ENCODE results near the gene ABITRAM.
"Not testable (repeated sequence)": the region's sequence is repeated elsewhere in the genome, so short reads cannot be mapped to it uniquely, and the experiment has no call there.

Gene ABITRAM

GRCh38 chr9:108934323-108934893, at the start of gene ABITRAM:
TSS of gene ABITRAM (plus strand) at chr9:108934400. CDS start at chr9:108934487, 87 bp downstream.
- DNase-seq (ENCODE audit: low read depth), result peak; percentile 50

- no peak for DNase-seq (ENCODE audit: low read depth)
Measured at GRCh38 chr9:108884701-108885100, 49.5 kb upstream of the ABITRAM start.

- no peak for DNase-seq (ENCODE audit: low read depth)
Measured at GRCh38 chr9:108885643-108886348, 48.4 kb upstream of the ABITRAM start.

GRCh38 chr9:108886594-108887271, 47.5 kb upstream of the ABITRAM start:
- DNase-seq (ENCODE audit: low read depth), result not testable (repeated sequence)

DNA sequence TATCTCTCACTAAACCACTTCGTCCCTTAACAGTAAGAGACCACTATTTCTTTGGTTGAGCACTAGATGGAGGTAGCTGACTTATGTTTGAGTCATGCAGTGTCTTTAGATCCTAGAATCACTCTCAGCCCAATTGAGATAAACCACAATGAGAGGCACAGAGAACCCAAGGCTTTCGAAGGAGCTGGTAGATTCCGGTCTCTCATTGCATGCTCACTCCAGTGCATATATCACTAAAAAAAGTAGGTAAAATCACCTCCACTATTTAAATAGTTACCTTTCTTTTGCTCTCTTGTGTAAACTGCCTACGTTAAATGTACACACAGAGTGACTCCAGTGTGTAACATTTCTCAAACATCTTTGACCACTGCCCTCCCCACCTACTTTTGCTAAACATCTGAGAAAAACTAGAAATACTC, 44.5 kb upstream of the ABITRAM start:
- no peak for DNase-seq (ENCODE audit: low read depth)

GRCh38 chr9:108894225-108894997, 39.8 kb upstream of the ABITRAM start:
- DNase-seq (ENCODE audit: low read depth), result no peak

DNA sequence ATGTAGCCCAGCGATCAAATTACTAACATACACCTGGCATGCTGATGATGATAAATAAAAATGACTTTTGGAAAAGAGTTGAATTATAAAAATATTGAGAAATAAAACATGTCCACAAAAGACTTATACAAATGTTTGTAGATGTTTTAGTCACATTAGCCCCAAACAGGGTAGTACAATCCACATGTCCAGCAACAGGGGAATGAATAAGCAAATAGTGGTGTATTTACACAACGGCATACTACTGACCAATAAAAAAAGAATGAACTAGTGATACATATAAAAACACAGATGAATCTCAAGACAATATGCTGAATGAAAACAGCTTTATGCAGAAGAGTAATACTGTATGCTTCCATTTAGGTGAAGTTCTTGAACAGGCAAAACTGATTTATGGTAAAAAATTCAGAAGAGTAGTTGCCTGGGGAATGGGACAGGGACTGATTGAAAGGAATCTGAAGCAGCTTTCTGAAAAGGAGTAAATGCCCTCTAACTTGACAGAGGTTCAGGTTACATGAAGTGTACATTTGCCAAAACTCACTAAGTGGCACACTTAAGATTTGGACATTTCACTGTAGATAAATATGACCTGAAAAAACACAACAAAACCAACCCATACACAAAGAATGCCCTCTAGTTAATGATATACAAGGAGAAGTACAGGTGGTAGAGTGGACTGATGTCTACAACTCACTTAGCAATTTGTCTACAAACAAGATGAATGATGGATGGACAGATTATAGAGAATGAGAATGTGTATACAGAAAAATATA, 36.7 kb upstream of the ABITRAM start:
- no peak for DNase-seq (ENCODE audit: low read depth)

DNA sequence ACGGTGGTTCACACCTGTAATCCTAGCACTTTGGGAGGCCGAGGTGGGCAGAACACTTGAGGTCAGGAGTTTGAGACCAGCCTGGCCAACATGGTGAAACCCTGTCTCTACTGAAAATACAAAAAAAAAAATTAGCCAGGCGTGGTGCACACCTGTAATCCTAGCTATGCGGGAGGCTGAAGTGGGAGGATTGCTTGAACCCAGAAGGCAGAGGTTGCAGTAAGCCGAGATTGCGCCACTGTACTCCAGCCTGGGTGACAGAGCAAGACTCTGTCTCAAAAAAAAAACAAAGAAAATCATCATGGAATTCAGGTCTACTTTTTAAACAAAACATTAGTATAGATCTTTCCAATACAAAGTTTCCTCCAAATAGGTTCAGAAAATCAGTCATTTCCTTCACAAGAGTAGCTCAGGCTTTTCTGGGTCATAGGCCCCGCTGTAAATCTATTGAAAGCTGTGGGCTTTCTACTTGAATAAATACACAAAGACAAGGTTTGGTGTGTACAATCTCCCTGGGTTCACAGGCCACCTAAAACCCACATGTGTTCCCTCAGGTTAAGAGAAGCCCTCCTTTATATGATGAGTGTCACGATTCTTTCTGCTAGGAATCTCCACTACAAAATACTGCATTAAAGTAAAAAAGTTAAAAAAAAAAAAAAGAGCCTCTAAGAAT, 35.0 kb upstream of the ABITRAM start:
- DNase-seq (ENCODE audit: low read depth), result not testable (repeated sequence)

GRCh38 chr9:108900176-108900575, 34.0 kb upstream of the ABITRAM start:
- DNase-seq (ENCODE audit: low read depth), result no peak

GRCh38 chr9:108903420-108904103, 30.6 kb upstream of the ABITRAM start:
- DNase-seq (ENCODE audit: low read depth), result no peak

- DNase-seq (ENCODE audit: low read depth), result no peak
Measured at GRCh38 chr9:108904161-108904560, 30.0 kb upstream of the ABITRAM start.

DNA sequence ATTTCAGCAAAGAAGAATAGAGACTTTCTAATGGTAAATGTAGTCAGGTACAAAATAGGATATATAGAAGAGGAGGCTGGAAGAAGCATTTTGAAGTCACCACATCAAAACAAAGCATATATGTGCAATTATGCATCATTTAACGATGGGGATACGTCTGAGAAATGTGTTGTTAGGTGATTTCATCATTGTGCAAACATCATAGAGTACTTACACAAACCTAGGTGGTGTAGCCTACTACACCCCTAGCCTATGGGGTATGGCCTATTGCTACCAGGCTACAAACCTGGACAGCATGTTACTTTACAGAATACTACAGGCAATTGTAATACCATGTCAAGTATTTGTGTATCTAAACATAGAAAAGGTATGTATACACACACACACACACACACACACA, 28.7 kb upstream of the ABITRAM start:
- no peak for DNase-seq (ENCODE audit: low read depth)

DNA sequence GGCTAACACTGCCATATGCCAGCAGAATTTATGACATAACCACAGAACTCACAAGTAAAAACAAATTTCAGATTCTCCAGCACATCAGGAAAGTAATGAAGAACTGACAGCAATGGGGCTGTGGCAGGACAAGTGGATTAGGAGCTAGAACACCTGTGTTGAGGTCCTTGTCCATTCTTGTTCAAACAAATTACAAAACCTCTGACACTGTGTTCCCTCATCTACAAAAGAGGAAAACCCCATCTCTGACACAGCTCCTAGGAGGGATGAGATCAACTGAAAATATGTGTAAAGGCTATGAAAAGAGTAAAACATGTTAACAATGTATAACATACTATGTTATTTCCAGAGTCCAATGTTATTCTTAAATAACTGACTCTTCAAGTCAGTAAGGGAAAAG, 23.8 kb upstream of the ABITRAM start:
- no peak for DNase-seq (ENCODE audit: low read depth)

DNA sequence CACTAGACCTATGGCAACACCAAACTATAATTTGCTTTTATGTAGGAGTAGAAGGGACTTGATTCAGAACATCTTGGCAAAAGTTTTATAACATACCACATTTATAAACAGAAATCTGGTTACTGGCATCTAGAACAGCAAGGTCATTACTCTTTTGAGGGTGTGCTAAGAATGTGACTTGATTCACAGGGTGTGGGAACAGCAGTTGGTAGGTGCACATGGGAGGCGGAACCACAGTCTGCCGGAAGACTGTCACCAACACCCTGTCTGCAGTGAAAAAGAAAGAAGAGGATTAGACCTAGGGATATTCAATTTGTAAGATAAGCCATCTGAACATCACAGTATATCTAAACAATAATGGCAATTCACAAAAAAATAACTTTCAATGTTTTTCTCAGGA, 23.3 kb upstream of the ABITRAM start:
- DNase-seq (ENCODE audit: low read depth), result no peak

DNA sequence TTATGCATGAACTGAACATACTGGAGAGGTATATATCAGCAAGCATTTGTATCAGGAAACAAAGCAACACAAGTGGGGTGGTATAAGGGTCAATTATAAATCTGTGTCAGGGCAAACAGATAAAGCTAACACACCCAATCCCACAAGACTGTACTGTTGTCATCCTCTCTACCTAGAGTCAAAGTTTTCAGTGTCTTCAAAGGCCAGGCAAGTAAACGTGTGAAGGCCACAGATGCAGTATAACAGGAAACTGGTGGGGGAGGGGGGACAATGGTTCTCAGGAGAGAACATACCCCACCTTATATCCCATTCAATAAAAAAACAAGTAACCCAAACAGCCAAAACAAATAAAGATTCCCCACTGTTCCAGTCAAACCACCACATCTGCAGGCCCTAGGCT, 22.4 kb upstream of the ABITRAM start:
- DNase-seq (ENCODE audit: low read depth), result no peak

DNA sequence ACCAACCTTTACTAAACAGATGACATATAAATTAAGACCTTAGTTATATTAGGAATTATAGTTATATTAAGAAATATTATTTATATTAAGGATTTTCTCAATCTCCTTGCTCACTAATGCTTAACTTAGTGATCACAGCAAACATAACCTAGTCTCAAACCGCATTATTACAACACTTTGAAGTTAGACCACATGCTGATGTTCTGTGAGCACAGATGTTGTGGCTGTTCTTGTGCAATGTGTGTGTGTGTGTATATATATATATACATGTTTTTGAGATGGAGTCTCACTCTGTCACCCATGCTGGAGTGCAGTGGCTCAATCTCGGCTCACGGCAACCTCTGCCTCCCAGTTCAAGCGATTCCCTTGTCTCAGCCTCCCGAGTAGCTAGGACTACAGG, 20.8 kb upstream of the ABITRAM start:
- no peak for DNase-seq (ENCODE audit: low read depth)

GRCh38 chr9:108919517-108919916, 14.7 kb upstream of the ABITRAM start:
- no peak for DNase-seq (ENCODE audit: low read depth)

DNA sequence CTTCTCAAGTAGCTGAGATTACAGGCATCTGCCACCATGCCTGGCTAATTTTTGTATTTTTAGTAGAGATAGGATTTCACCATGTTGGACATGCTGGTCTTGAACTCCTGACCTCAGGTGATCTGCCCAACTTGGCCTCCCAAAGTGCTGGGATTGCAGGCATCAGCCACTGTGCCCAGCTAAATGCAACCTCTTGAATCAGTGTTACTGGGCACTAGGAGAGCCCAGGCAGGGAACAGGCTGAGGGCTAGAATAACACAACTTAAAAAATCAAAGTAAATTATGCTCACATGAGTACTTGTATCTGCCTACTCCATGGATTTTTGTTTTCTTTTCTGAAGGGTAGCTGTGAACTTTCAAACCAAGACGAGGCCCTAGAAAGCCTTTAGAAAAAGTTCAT, 13.8 kb upstream of the ABITRAM start:
- not testable (repeated sequence) for DNase-seq (ENCODE audit: low read depth)

DNA sequence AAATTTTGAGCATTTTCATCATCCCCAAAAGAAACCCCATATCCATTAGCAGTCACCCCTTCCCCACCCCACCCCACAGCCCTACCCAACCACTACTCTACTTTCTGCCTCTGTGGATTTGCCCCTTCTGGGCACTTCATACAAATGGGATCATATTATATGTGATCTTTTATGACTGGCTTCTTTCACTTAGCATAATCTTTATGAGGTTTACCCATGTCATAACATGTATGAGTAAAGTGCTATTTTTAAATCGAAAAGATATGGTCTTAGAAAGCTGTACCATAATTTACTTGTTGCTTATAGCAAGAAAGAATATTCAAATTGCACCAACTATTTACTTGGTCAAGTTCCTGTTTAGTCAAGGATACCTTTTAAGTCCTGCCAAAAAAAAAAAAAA, 13.0 kb upstream of the ABITRAM start:
- DNase-seq (ENCODE audit: low read depth), result no peak

DNA sequence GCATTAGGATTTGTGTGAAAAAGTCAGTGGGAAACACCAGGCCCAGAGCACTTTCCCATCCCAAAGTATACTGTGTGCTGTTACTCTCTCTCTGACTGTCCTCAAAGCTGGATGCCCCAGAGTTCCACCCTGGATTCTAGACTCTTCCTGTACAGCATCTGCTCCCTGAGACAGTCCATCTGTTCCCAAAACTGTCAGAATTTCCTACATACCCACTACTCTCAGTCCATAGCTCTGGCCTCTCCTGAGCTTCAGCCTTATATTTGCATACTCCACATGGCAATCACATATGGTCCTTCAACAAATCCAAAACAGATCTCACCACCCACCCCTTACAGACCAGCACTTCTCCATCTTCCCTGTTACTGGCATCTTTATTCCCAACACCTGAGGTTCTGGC, 9.7 kb upstream of the ABITRAM start:
- no peak for DNase-seq (ENCODE audit: low read depth)

GRCh38 chr9:108928386-108928785, 5.8 kb upstream of the ABITRAM start:
- DNase-seq (ENCODE audit: low read depth), result no peak

Measured in stimulated activated CD8-positive, alpha-beta memory T cell treated with anti-CD3 and anti-CD28 coated beads, Interleukin-15, amount 100 ng/mL, for 1 hour (primary cell).